Liver (tissue), 9 donors: ENCODE measurements around the gene RAD51B. TPM values are rescaled to one million over a fixed set of nuclear protein-coding genes. Genes with fewer than 3 reads are reported as not detected.

Experiments
- DNase-seq: peaks from one replicate; pipeline ENCODE4 v3.0.0-alpha.2; 2017; ENCODE audit warnings: low spot score
- H3K27ac ChIP-seq, 2 donors: one replicate each; pipeline ENCODE4 v1.7.0; 2013; ENCODE audit warnings: inconsistent platforms in 2 of 2, low read length in 2 of 2, control low read depth in 1 of 2, low read depth in 1 of 2, mild to moderate bottlenecking in 1 of 2
- H3K27me3 ChIP-seq, 4 donors: one replicate each; pipeline versions ENCODE4 v1.6.1 to v1.7.0; 2013; ENCODE audit warnings: low read length in 3 of 4, inconsistent platforms in 1 of 4, mild to moderate bottlenecking in 1 of 4, moderate library complexity in 1 of 4; ENCODE audit not compliant: control insufficient read depth in 4 of 4, insufficient read depth in 4 of 4
- H3K36me3 ChIP-seq, 4 donors: one replicate each; pipeline versions ENCODE4 v1.6.1 to v1.7.0; 2013; ENCODE audit warnings: low read length in 3 of 4, mild to moderate bottlenecking in 3 of 4, low read depth in 1 of 4, moderate library complexity in 1 of 4; ENCODE audit not compliant: control insufficient read depth in 4 of 4, insufficient read depth in 3 of 4
- H3K4me1 ChIP-seq, 4 donors: one replicate each; pipeline versions ENCODE4 v1.6.1 to v1.7.0; 2013; ENCODE audit warnings: low read length in 3 of 4, mild to moderate bottlenecking in 3 of 4, moderate library complexity in 1 of 4; ENCODE audit not compliant: control insufficient read depth in 4 of 4, insufficient read depth in 4 of 4
- H3K4me3 ChIP-seq, 3 donors: one replicate each; pipeline versions ENCODE4 v1.6.1 to v1.7.0; 2013; ENCODE audit warnings: low read length in 3 of 3, control low read depth in 1 of 3, low read depth in 1 of 3, mild to moderate bottlenecking in 1 of 3
- H3K9ac ChIP-seq, 2 donors: one replicate each; pipeline ENCODE4 v1.7.0; 2013; ENCODE audit warnings: low read length in 2 of 2, mild to moderate bottlenecking in 2 of 2, moderate library complexity in 2 of 2, control low read depth in 1 of 2, low read depth in 1 of 2
- H3K9me3 ChIP-seq, 4 donors: one replicate each; pipeline versions ENCODE4 v1.6.1 to v1.7.0; 2013; ENCODE audit warnings: low read length in 3 of 4; ENCODE audit not compliant: control insufficient read depth in 4 of 4
- EGR1 ChIP-seq, 2 donors: IDR thresholded peaks; 2 replicates each; pipeline ENCODE4 v1.6.1; 2016 to 2018; ENCODE audit warnings: antibody characterized with exemption in 2 of 2, low read depth in 2 of 2
- FOXA1 ChIP-seq: IDR thresholded peaks from 2 replicates; pipeline ENCODE4 v1.6.1; 2016; ENCODE audit warnings: antibody characterized with exemption
- FOXA2 ChIP-seq: IDR thresholded peaks from 2 replicates; pipeline ENCODE4 v1.6.1; 2016; ENCODE audit warnings: antibody characterized with exemption
- GABPA ChIP-seq, 2 donors: IDR thresholded peaks in 1 of 2; conservative IDR thresholded peaks in 1 of 2; 2 replicates each; pipeline ENCODE4 v1.6.1; 2016; ENCODE audit warnings: antibody characterized with exemption in 2 of 2, mild to moderate bottlenecking in 1 of 2, moderate library complexity in 1 of 2
- HNF4A ChIP-seq, 2 donors: conservative IDR thresholded peaks; 2 replicates each; pipeline ENCODE4 v1.6.1; 2016; ENCODE audit warnings: antibody characterized with exemption in 2 of 2, mild to moderate bottlenecking in 2 of 2
- HNF4G ChIP-seq: IDR thresholded peaks from 2 replicates; pipeline ENCODE4 v1.6.1; 2016; ENCODE audit warnings: antibody characterized with exemption
- JUND ChIP-seq, 2 donors: IDR thresholded peaks; 2 replicates each; pipeline ENCODE4 v1.6.1; 2016; ENCODE audit warnings: antibody characterized with exemption in 2 of 2
- NR2F2 ChIP-seq: IDR thresholded peaks from 2 replicates; pipeline ENCODE4 v1.6.1; 2016; ENCODE audit warnings: antibody characterized with exemption
- RAD21 ChIP-seq, 2 donors: IDR thresholded peaks; 2 replicates each; pipeline ENCODE4 v1.6.1; 2016; ENCODE audit warnings: antibody characterized with exemption in 2 of 2, mild to moderate bottlenecking in 2 of 2
- RXRA ChIP-seq, 2 donors: IDR thresholded peaks; 2 replicates each; pipeline ENCODE4 v1.6.1; 2017 to 2018; ENCODE audit warnings: antibody characterized with exemption in 2 of 2, mild to moderate bottlenecking in 1 of 2
- SP1 ChIP-seq: IDR thresholded peaks from 2 replicates; pipeline ENCODE4 v1.6.1; 2018; ENCODE audit warnings: antibody characterized with exemption, mild to moderate bottlenecking
- TAF1 ChIP-seq: conservative IDR thresholded peaks from 2 replicates; pipeline ENCODE4 v1.6.1; 2016; ENCODE audit warnings: antibody characterized with exemption, mild to moderate bottlenecking
- YY1 ChIP-seq: IDR thresholded peaks from 2 replicates; pipeline ENCODE4 v1.6.1; 2016; ENCODE audit warnings: antibody characterized with exemption, mild to moderate bottlenecking
- WGBS: extraction: QIAGEN DNeasy Blood & Tissue Kit; methylation state at CpG from one replicate; pipeline ENCODE4 v1.1.7; 2013; 5-methylcytosine and 5-hydroxymethylcytosine counted together
- polyA plus RNA-seq, 2 donors: library from polyadenylated mRNA; stranded (reverse) in 1 of 2; unstranded in 1 of 2; fragments of 200-250 nt in 1 of 2; fragments of >200 nt in 1 of 2; fragmentation: Nextera tagmentation in 1 of 2; extraction: Ambion mirVana in 1 of 2; gene quantifications; one replicate each; pipeline versions ENCODE4 v1.2.1 to v1.2.3, GENCODE V29; 2013 to 2015
- total RNA-seq, 2 donors: library from RNA; depleted of rRNA; stranded (reverse); fragments of >200 nt; gene quantifications; one replicate each; pipeline ENCODE4 v1.2.3, GENCODE V29; 2014
- TF ChIP-seq, protein P1 (sequence below): IDR thresholded peaks from 2 replicates; pipeline ENCODE4 v1.6.1; 2016; ENCODE audit warnings: antibody characterized with exemption
- TF ChIP-seq, protein P2 (sequence below): IDR thresholded peaks from 2 replicates; pipeline ENCODE4 v1.6.1; 2016; ENCODE audit warnings: antibody characterized with exemption
- TF ChIP-seq, protein P3 (sequence below): IDR thresholded peaks from 2 replicates; pipeline ENCODE4 v1.6.1; 2016; ENCODE audit warnings: antibody characterized with exemption
- TF ChIP-seq, protein P4 (sequence below): IDR thresholded peaks from 2 replicates; pipeline ENCODE4 v1.6.1; 2016; ENCODE audit warnings: antibody characterized with exemption, mild to moderate bottlenecking
- TF ChIP-seq, protein P5 (sequence below): fragments of 150-350 bp; IDR thresholded peaks from 2 replicates; pipeline ENCODE4 v1.5.1; 2017; ENCODE audit warnings: improper control_type of control experiment, low read depth, low read length; ENCODE audit not compliant: missing input control
- donor health status: healthy.
- donor health status: healthy.
- donor health status: healthy.
- donor health status: healthy.
- donor health status: healthy.

RAD51B gene
- total and polyA plus RNA-seq, 4 donors = 0.81 to 12.9 (median 2.4) TPM

DNA sequence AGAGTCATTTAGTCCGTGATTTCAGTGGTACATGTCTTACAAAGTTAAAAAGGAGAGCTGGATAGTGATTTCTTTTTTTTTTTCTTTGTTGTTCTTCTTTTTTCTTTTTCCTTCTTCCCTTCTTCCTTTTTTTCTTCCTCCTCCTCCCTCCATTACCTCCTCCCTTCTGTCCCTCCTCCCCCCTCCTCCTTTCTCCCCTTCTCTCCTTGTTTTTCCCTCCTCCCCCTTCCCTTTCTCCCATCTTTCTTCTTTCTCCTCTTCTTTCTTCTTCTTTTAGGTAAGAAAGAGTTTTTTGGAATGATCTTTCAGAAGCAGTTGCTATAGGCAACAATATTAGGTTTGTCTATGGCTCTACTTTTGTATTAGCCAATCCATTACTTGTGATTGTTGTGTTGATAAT lies 368.6 kb downstream of the RAD51B start:
- Histone ChIP-seq H3K4me1 (peaks cover 3 to 20% (median 17%) of the 10 kb centered on the region in 4 donors), H3K27me3 (no peaks in the 10 kb centered on the region), H3K9me3 (no peaks in the 10 kb centered on the region), H3K36me3 (peaks cover 0 to 2% (median 0%) of the 10 kb centered on the region in 4 donors), H3K9ac (no peak overlapping the region), H3K27ac (no peak overlapping the region), H3K4me3 (no peak overlapping the region)
- TF ChIP-seq NR2F2 (no peak), YY1 (no peak), FOXA2 (no peak), HNF4A (conservative IDR thresholded peaks at IDR 0.05) (no peak), RXRA (IDR thresholded peaks at IDR 0.05) (no peak), SP1 (no peak), EGR1 (IDR thresholded peaks at IDR 0.05; ENCODE audit: low read depth in 2 of 2) (no peak)
- TF ChIP-seq, protein P1, sequence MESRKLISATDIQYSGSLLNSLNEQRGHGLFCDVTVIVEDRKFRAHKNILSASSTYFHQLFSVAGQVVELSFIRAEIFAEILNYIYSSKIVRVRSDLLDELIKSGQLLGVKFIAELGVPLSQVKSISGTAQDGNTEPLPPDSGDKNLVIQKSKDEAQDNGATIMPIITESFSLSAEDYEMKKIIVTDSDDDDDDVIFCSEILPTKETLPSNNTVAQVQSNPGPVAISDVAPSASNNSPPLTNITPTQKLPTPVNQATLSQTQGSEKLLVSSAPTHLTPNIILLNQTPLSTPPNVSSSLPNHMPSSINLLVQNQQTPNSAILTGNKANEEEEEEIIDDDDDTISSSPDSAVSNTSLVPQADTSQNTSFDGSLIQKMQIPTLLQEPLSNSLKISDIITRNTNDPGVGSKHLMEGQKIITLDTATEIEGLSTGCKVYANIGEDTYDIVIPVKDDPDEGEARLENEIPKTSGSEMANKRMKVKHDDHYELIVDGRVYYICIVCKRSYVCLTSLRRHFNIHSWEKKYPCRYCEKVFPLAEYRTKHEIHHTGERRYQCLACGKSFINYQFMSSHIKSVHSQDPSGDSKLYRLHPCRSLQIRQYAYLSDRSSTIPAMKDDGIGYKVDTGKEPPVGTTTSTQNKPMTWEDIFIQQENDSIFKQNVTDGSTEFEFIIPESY = no peak
- TF ChIP-seq, protein P2, sequence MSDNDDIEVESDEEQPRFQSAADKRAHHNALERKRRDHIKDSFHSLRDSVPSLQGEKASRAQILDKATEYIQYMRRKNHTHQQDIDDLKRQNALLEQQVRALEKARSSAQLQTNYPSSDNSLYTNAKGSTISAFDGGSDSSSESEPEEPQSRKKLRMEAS = no peak
- TF ChIP-seq, protein P3, sequence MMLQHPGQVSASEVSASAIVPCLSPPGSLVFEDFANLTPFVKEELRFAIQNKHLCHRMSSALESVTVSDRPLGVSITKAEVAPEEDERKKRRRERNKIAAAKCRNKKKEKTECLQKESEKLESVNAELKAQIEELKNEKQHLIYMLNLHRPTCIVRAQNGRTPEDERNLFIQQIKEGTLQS = no peak
- TF ChIP-seq, protein P4, sequence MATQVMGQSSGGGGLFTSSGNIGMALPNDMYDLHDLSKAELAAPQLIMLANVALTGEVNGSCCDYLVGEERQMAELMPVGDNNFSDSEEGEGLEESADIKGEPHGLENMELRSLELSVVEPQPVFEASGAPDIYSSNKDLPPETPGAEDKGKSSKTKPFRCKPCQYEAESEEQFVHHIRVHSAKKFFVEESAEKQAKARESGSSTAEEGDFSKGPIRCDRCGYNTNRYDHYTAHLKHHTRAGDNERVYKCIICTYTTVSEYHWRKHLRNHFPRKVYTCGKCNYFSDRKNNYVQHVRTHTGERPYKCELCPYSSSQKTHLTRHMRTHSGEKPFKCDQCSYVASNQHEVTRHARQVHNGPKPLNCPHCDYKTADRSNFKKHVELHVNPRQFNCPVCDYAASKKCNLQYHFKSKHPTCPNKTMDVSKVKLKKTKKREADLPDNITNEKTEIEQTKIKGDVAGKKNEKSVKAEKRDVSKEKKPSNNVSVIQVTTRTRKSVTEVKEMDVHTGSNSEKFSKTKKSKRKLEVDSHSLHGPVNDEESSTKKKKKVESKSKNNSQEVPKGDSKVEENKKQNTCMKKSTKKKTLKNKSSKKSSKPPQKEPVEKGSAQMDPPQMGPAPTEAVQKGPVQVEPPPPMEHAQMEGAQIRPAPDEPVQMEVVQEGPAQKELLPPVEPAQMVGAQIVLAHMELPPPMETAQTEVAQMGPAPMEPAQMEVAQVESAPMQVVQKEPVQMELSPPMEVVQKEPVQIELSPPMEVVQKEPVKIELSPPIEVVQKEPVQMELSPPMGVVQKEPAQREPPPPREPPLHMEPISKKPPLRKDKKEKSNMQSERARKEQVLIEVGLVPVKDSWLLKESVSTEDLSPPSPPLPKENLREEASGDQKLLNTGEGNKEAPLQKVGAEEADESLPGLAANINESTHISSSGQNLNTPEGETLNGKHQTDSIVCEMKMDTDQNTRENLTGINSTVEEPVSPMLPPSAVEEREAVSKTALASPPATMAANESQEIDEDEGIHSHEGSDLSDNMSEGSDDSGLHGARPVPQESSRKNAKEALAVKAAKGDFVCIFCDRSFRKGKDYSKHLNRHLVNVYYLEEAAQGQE = no peak
- 96% methylated on average over 1 of the region's 1 CpG for whole genome bisulfite sequencing
- DNase-seq = no peak

DNA sequence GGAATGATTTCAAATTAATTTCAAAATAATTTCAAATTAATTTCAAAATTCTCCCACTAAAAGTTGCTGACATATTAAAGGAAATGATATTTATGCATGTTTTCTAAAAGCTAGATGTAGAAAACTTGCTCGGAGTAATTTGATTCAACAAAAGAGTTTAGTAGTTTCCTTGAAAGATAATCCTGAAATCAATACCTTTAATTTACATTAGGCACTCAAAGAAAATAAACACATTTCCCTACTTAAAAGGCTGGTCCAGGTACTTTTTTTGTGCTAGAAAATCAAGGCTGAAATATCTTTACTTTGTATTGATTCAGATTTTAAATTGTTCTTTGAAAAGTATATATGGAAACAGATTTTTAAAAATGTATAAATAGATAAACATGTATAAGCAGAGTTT lies 370.5 kb downstream of the RAD51B start:
- H3K4me1 ChIP-seq = peaks cover 4 to 36% (median 28%) of the 10 kb centered on the region in 4 donors
- H3K36me3 ChIP-seq = peaks cover 0 to 2% (median 0%) of the 10 kb centered on the region in 4 donors
- WGBS = 77% methylated on average over 1 of the region's 1 CpG
- H3K4me3 ChIP-seq = no peak overlapping the region
- H3K27me3 ChIP-seq = no peaks in the 10 kb centered on the region
- DNase-seq = no peak
- H3K9ac ChIP-seq = no peak overlapping the region
- H3K9me3 ChIP-seq = no peaks in the 10 kb centered on the region
- no peak overlapping the region for H3K27ac ChIP-seq
- no peak for TF ChIP-seq SP1
- TF ChIP-seq, protein P3 = no peak
- no peak for TF ChIP-seq HNF4A (conservative IDR thresholded peaks at IDR 0.05)
- no peak for TF ChIP-seq NR2F2
- TF ChIP-seq, protein P5, sequence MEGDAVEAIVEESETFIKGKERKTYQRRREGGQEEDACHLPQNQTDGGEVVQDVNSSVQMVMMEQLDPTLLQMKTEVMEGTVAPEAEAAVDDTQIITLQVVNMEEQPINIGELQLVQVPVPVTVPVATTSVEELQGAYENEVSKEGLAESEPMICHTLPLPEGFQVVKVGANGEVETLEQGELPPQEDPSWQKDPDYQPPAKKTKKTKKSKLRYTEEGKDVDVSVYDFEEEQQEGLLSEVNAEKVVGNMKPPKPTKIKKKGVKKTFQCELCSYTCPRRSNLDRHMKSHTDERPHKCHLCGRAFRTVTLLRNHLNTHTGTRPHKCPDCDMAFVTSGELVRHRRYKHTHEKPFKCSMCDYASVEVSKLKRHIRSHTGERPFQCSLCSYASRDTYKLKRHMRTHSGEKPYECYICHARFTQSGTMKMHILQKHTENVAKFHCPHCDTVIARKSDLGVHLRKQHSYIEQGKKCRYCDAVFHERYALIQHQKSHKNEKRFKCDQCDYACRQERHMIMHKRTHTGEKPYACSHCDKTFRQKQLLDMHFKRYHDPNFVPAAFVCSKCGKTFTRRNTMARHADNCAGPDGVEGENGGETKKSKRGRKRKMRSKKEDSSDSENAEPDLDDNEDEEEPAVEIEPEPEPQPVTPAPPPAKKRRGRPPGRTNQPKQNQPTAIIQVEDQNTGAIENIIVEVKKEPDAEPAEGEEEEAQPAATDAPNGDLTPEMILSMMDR = no peak
- no peak for TF ChIP-seq RAD21 (IDR thresholded peaks at IDR 0.05)
- no peak for TF ChIP-seq FOXA1
- TF ChIP-seq JUND (IDR thresholded peaks at IDR 0.05) = no peak
- no peak for TF ChIP-seq HNF4G
- TF ChIP-seq, protein P4 = no peak
- TF ChIP-seq GABPA (IDR thresholded peaks at IDR 0.05 in 1 of 2, conservative IDR thresholded peaks at IDR 0.05 in 1 of 2) = no peak
- TF ChIP-seq YY1 = no peak
- TF ChIP-seq, protein P2 = no peak
- no peak for TF ChIP-seq FOXA2
- TF ChIP-seq RXRA (IDR thresholded peaks at IDR 0.05) = no peak
- TF ChIP-seq TAF1 = no peak
